Loucy (cell line): Measurements from ENCODE around the gene PRDM7.

Experiments used
- H2AFZ ChIP-seq: fragments of 200-600 bp; sonication (generic); 2 replicates; pipeline ENCODE4 v1.6.0; 2016; ENCODE audit warnings: antibody characterized with exemption, mild to moderate bottlenecking, low read length, moderate library complexity
- H3F3A ChIP-seq: fragments of 200-600 bp; 2 replicates; pipeline ENCODE4 v1.6.0; 2016; ENCODE audit warnings: antibody characterized with exemption, low read depth, mild to moderate bottlenecking
- H3K27me3 ChIP-seq: fragments of 200-600 bp; sonication (generic); 2 replicates; pipeline ENCODE4 v1.6.1; 2014; ENCODE audit warnings: low read length, mild to moderate bottlenecking; ENCODE audit not compliant: insufficient read depth, poor library complexity, severe bottlenecking
- H3K36me3 ChIP-seq: fragments of 200-600 bp; sonication (generic); 2 replicates; pipeline ENCODE4 v1.6.1; 2016; ENCODE audit warnings: low read length; ENCODE audit not compliant: insufficient read depth
- H3K4me1 ChIP-seq: fragments of 200-600 bp; sonication (generic); 2 replicates; pipeline ENCODE4 v1.5.1; 2014; ENCODE audit warnings: low read length, mild to moderate bottlenecking; ENCODE audit not compliant: insufficient read depth, poor library complexity, severe bottlenecking
- H3K4me2 ChIP-seq: fragments of 200-600 bp; sonication (generic); 2 replicates; pipeline ENCODE4 v1.6.0; 2014; ENCODE audit warnings: antibody characterized with exemption, low read length, low read depth, mild to moderate bottlenecking; ENCODE audit not compliant: poor library complexity, severe bottlenecking
- H3K4me3 ChIP-seq: fragments of 200-600 bp; sonication (generic); 2 replicates; pipeline ENCODE4 v1.5.1; 2014; ENCODE audit warnings: low read length, mild to moderate bottlenecking, mixed read lengths; ENCODE audit not compliant: poor library complexity, severe bottlenecking
- H3K79me2 ChIP-seq: fragments of 200-600 bp; sonication (generic); 2 replicates; pipeline ENCODE4 v1.6.1; 2014; ENCODE audit warnings: low read length; ENCODE audit not compliant: insufficient read depth
- H3K9ac ChIP-seq: fragments of 200-600 bp; sonication (generic); 2 replicates; pipeline ENCODE4 v1.6.0; 2014; ENCODE audit warnings: mild to moderate bottlenecking, low read depth, low read length, moderate library complexity; ENCODE audit not compliant: poor library complexity, severe bottlenecking
- H3K9me2 ChIP-seq: fragments of 200-600 bp; sonication (generic); replicated peaks from 2 replicates; pipeline ENCODE4 v1.6.1; 2016; ENCODE audit warnings: low read depth, low read length, mixed read lengths
- H3K9me3 ChIP-seq: fragments of 200-600 bp; sonication (generic); 2 replicates; pipeline ENCODE4 v1.6.1; 2014; ENCODE audit warnings: mild to moderate bottlenecking, antibody characterized with exemption, low read length, low read depth; ENCODE audit not compliant: insufficient read depth
- H4K20me1 ChIP-seq: fragments of 200-600 bp; sonication (generic); 2 replicates; pipeline ENCODE4 v1.6.0; 2014; ENCODE audit warnings: antibody characterized with exemption, low read length, mild to moderate bottlenecking; ENCODE audit not compliant: insufficient read depth, poor library complexity, severe bottlenecking
- EZH2phosphoT487 ChIP-seq: fragments of 200-600 bp; IDR thresholded peaks from 2 replicates; pipeline ENCODE4 v1.6.1; 2018; ENCODE audit warnings: antibody characterized with exemption, mild to moderate bottlenecking, moderate library complexity, borderline replicate concordance
- TF ChIP-seq, protein P1 (sequence below): fragments of 200-600 bp; sonication (generic); conservative IDR thresholded peaks from 2 replicates; pipeline ENCODE4 v1.5.1; 2014; ENCODE audit warnings: mild to moderate bottlenecking, antibody characterized with exemption, low read length

PRDM7 gene

DNA sequence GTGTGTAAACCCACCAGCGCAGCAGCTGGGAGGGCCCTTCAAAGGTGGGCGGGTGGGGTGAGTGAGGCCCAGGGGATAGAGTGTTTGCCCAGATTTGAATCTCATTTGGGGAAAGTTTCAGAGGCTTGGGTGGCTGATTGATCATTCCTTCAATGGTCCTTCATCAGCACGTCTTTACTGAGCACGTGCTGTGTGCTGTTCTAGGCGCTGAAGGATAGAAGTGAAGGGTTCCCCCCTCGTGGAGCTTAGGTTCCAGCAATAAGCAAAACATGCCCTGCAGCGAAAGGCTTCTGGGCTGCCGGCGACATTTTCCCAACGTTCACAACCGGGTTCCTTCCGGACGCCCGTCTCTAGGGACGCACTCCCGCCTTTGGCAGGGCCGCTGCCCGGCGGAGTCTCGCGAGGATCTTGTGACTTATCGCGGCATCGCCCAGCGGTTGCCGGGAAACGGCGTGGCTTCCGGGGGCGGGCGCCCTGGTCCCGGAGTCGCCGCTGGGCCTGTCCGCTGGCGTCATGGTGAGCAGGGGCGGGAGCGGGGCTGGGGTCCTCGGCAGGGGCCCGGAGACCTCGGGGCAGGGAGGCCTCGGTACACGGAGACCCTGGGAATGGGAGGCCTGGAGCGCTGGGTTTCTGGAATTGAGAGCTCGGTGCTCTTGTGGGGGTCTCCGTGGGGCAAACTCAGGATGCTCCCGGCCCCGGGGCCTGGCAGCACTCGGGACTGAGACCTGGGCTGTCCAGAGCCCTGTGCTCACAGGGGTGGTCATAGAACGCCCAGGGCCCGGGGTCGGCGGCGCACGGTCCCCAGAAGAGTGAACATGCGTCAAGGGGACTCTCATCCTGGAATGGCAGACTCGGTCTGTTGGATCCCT is 54.7 kb downstream of the PRDM7 start:
- Histone ChIP-seq H3K4me1 (peaks cover 25% of the 10 kb centered on the region), H2AFZ (peak overlapping the region; percentile 64), H3K79me2 (no peaks in the 10 kb centered on the region), H3K4me3 (peak overlapping the region; percentile 74), H3K27me3 (no peaks in the 10 kb centered on the region), H3K36me3 (no peaks in the 10 kb centered on the region), H3K4me2 (peak overlapping the region; percentile 78), H3F3A (no peaks in the 10 kb centered on the region), H3K9me2 (no peaks in the 10 kb centered on the region), H3K9me3 (no peaks in the 10 kb centered on the region), H4K20me1 (no peaks in the 10 kb centered on the region), H3K9ac (peak overlapping the region; percentile 80)
- no peak for TF ChIP-seq EZH2phosphoT487
- TF ChIP-seq, protein P1, sequence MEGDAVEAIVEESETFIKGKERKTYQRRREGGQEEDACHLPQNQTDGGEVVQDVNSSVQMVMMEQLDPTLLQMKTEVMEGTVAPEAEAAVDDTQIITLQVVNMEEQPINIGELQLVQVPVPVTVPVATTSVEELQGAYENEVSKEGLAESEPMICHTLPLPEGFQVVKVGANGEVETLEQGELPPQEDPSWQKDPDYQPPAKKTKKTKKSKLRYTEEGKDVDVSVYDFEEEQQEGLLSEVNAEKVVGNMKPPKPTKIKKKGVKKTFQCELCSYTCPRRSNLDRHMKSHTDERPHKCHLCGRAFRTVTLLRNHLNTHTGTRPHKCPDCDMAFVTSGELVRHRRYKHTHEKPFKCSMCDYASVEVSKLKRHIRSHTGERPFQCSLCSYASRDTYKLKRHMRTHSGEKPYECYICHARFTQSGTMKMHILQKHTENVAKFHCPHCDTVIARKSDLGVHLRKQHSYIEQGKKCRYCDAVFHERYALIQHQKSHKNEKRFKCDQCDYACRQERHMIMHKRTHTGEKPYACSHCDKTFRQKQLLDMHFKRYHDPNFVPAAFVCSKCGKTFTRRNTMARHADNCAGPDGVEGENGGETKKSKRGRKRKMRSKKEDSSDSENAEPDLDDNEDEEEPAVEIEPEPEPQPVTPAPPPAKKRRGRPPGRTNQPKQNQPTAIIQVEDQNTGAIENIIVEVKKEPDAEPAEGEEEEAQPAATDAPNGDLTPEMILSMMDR: no peak

DNA sequence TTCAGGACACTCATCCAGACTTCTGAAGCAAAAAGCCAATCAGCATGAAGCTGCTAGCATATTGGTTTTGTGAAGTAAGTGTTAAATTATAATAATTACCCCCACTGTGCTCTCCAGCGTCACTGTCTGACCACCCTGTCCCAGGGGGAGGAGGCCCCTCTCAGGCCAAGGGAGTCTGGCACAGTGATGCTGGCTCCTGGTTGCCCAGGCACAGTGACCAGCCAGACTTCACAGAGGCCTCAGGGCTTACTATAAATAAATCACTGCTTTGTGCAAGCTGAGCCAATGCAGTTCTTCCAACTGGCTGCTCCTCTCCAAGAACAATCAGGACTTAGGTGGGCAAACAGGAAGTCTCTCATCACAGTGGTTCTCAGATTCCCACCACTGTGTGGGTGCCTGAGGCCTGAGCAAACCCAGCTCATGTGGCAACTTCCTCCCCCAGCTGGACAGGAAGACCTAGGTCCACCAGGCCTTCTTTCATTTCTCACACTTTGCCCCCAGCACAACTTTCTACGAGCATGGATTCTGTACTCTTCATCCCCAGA is 56.2 kb downstream of the PRDM7 start:
- peaks cover 18% of the 10 kb centered on the region for H3K4me1 ChIP-seq
- no peaks in the 10 kb centered on the region for H4K20me1 ChIP-seq
- no peak overlapping the region for H2AFZ ChIP-seq
- no peaks in the 10 kb centered on the region for H3K36me3 ChIP-seq
- peak overlapping the region; percentile 12 for H3K9ac ChIP-seq
- H3K27me3 ChIP-seq: no peaks in the 10 kb centered on the region
- H3K4me3 ChIP-seq: no peak overlapping the region
- TF ChIP-seq EZH2phosphoT487: no peak
- TF ChIP-seq, protein P1: no peak
- no peaks in the 10 kb centered on the region for H3K9me3 ChIP-seq
- no peaks in the 10 kb centered on the region for H3K9me2 ChIP-seq
- H3K4me2 ChIP-seq: no peak overlapping the region
- H3F3A ChIP-seq: no peaks in the 10 kb centered on the region
- H3K79me2 ChIP-seq: no peaks in the 10 kb centered on the region

DNA sequence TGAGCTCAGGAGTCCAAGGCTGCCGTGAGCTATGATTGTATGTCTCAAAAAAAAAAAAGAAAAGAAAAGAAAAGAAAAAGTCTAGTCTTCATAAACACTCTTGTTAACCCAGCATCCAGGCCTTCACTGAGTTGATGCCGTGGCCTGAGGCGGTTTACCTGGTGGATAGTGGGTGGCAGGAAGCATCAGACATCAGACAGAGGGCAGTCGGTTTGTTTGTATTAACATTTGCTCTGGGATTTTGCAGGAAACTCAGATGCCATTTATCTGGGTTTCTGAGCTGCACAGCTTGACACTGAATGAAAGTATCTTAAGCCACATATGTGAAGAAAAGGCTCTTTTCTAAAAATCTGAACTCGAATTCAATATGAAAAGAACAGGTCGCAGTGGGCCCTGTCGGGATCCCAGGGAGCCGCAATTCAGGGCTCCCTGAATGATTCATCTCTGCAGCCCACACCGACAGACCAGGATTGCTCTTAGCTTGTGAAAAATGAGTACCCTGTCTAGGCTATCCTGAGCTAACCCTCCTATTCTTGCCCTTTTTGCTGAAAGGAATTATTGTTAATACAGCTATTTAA is 56.8 kb downstream of the PRDM7 start:
- peaks cover 16% of the 10 kb centered on the region for H3K4me1 ChIP-seq
- H3F3A ChIP-seq: no peaks in the 10 kb centered on the region
- no peak overlapping the region for H2AFZ ChIP-seq
- TF ChIP-seq, protein P1: no peak
- no peak for TF ChIP-seq EZH2phosphoT487
- H3K4me3 ChIP-seq: no peak overlapping the region
- no peaks in the 10 kb centered on the region for H4K20me1 ChIP-seq
- no peaks in the 10 kb centered on the region for H3K9me2 ChIP-seq
- peak overlapping the region; percentile 48 for H3K4me2 ChIP-seq
- no peaks in the 10 kb centered on the region for H3K79me2 ChIP-seq
- H3K9me3 ChIP-seq: no peaks in the 10 kb centered on the region
- H3K27me3 ChIP-seq: no peaks in the 10 kb centered on the region
- no peaks in the 10 kb centered on the region for H3K36me3 ChIP-seq
- no peak overlapping the region for H3K9ac ChIP-seq
